Suprapubic skin (tissue), 4 donors: Measurements from ENCODE around the gene DCP1B. TPM values are rescaled to one million over a fixed set of nuclear protein-coding genes. Genes with fewer than 3 reads are reported as not detected.

Source experiments
- DNase-seq, 2 donors: peaks; one replicate each; pipeline ENCODE4 v3.0.0-alpha.2; 2019; ENCODE audit warnings: low spot score in 2 of 2
- H3K27ac ChIP-seq: fragments of 200-600 bp; sonication (generic); one replicate; pipeline ENCODE4 v1.5.1; 2019
- H3K27me3 ChIP-seq: fragments of 200-600 bp; sonication (generic); one replicate; pipeline ENCODE4 v1.5.1; 2019
- H3K36me3 ChIP-seq: fragments of 200-600 bp; sonication (generic); one replicate; pipeline ENCODE4 v1.5.1; 2019
- H3K4me1 ChIP-seq: fragments of 200-600 bp; sonication (generic); one replicate; pipeline ENCODE4 v1.5.1; 2019
- H3K4me3 ChIP-seq: fragments of 200-600 bp; sonication (generic); one replicate; pipeline ENCODE4 v1.5.1; 2019; ENCODE audit warnings: mild to moderate bottlenecking
- H3K9me3 ChIP-seq: fragments of 200-600 bp; sonication (generic); one replicate; pipeline ENCODE4 v1.5.1; 2019
- CTCF ChIP-seq, 2 donors: fragments of 200-600 bp in 1 of 2; fragments of 450-650 bp in 1 of 2; sonication (generic) in 1 of 2; IDR thresholded peaks; one replicate each; pipeline ENCODE4 v1.5.1; 2016 to 2019; ENCODE audit warnings: antibody characterized with exemption in 2 of 2, mild to moderate bottlenecking in 1 of 2, moderate library complexity in 1 of 2
- EP300 ChIP-seq: sonication (generic); formaldehyde crosslinking; IDR thresholded peaks from one replicate; pipeline ENCODE4 v1.6.1; 2017; ENCODE audit warnings: antibody characterized with exemption
- POLR2A ChIP-seq, 2 donors: fragments of 450-650 bp; IDR thresholded peaks; one replicate each; pipeline ENCODE4 v1.6.1; 2017; ENCODE audit warnings: antibody characterized with exemption in 2 of 2, mild to moderate bottlenecking in 2 of 2, moderate library complexity in 2 of 2
- POLR2AphosphoS5 ChIP-seq, 3 donors: sonication (generic); formaldehyde crosslinking; IDR thresholded peaks; one replicate each; pipeline ENCODE4 v1.6.1; 2017; ENCODE audit warnings: antibody characterized with exemption in 3 of 3
- WGBS: methylation state at CpG from one replicate; pipeline ENCODE4 v1.1.5; 2018; 5-methylcytosine and 5-hydroxymethylcytosine counted together
- total RNA-seq, 4 donors: library from RNA; depleted of rRNA; stranded (reverse); fragments of >200 nt; gene quantifications; one replicate each; pipeline ENCODE4 v1.1.0, GENCODE V29; 2016

Gene DCP1B
- total RNA-seq, 4 donors from 2014 or later, result 11.5 to 19.5 (median 13.3) TPM

- Histone ChIP-seq H3K4me1 (peaks cover 12% of the 10 kb centered on the region), H3K9me3 (no peaks in the 10 kb centered on the region), H3K27ac (no peak overlapping the region), H3K27me3 (no peaks in the 10 kb centered on the region), H3K36me3 (peaks cover 17% of the 10 kb centered on the region), H3K4me3 (no peak overlapping the region)
- TF ChIP-seq POLR2AphosphoS5 (IDR thresholded peaks at IDR 0.05) (no peak), CTCF (IDR thresholded peaks at IDR 0.05) (no peak), EP300 (no peak), POLR2A (IDR thresholded peaks at IDR 0.05) (no peak)
- DNase-seq, result no peak
- 90% methylated on average over 12 of the region's 12 CpGs for WGBS
Measured at GRCh38 chr12:1937481-1938224, 66.6 kb downstream of the DCP1B start.

GRCh38 chr12:1936406-1937320, 67.6 kb downstream of the DCP1B start:
- Histone ChIP-seq H3K27ac (no peak overlapping the region), H3K27me3 (no peaks in the 10 kb centered on the region), H3K9me3 (no peaks in the 10 kb centered on the region), H3K36me3 (peaks cover 17% of the 10 kb centered on the region), H3K4me3 (no peak overlapping the region), H3K4me1 (peaks cover 19% of the 10 kb centered on the region)
- WGBS, result 72% methylated on average over 25 of the region's 25 CpGs
- TF ChIP-seq EP300 (no peak), POLR2AphosphoS5 (IDR thresholded peaks at IDR 0.05) (no peak), POLR2A (IDR thresholded peaks at IDR 0.05) (no peak), CTCF (IDR thresholded peaks at IDR 0.05) (no peak)
- DNase-seq, result no peak

- Histone ChIP-seq H3K27me3 (no peaks in the 10 kb centered on the region), H3K27ac (no peak overlapping the region), H3K4me1 (peaks cover 19% of the 10 kb centered on the region), H3K9me3 (no peaks in the 10 kb centered on the region), H3K36me3 (peaks cover 9% of the 10 kb centered on the region), H3K4me3 (no peak overlapping the region)
- DNase-seq, result no peak
- WGBS, result 81% methylated on average over 21 of the region's 21 CpGs
- no peak for TF ChIP-seq POLR2AphosphoS5 (IDR thresholded peaks at IDR 0.05)
- no peak for TF ChIP-seq CTCF (IDR thresholded peaks at IDR 0.05)
- no peak for TF ChIP-seq EP300
- TF ChIP-seq POLR2A (IDR thresholded peaks at IDR 0.05), result no peak
Measured at GRCh38 chr12:1935700-1936378, 68.4 kb downstream of the DCP1B start.

GRCh38 chr12:1935242-1935641, 69.0 kb downstream of the DCP1B start:
- Histone ChIP-seq H3K4me1 (peaks cover 19% of the 10 kb centered on the region), H3K36me3 (peaks cover 9% of the 10 kb centered on the region), H3K27me3 (no peaks in the 10 kb centered on the region), H3K4me3 (no peak overlapping the region), H3K9me3 (no peaks in the 10 kb centered on the region), H3K27ac (no peak overlapping the region)
- no peak for DNase-seq
- no peak for TF ChIP-seq CTCF (IDR thresholded peaks at IDR 0.05)
- TF ChIP-seq POLR2AphosphoS5 (IDR thresholded peaks at IDR 0.05), result no peak
- TF ChIP-seq EP300, result no peak
- TF ChIP-seq POLR2A (IDR thresholded peaks at IDR 0.05), result no peak
- 89% methylated on average over 10 of the region's 10 CpGs for WGBS
